ENCODE data around the gene SH3BGRL2.

Gene SH3BGRL2

DNA sequence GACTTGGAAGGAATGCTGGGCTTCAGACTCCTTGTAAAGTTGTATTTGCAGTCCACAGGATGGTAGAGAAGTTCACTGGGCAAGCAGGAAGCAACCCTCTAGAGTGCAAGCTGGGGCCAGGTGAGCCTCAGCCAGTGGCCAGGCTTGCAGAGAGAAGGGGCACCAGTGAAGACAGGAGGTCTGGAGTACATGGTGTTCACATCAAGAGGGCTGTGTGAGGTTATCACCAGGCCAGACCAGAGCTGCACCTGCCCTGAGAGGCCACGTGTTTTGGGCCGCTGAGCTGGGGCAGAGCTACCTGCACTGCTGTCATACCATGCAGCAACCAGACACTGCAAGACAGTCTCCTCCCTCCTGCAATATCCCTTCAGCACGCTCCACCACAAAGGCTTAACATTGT is 79.0 kb downstream of the SH3BGRL2 start:
- TF ChIP-seq RAD21 (IDR thresholded peaks at IDR 0.05; ENCODE audit: low read depth) (no peak), NFIC (IDR thresholded peaks at IDR 0.05) (no peak), ZBTB7A (IDR thresholded peaks at IDR 0.05; ENCODE audit: low read depth) (no peak), TAF1 (IDR thresholded peaks at IDR 0.05; ENCODE audit: low read depth) (no peak), YY1 (IDR thresholded peaks at IDR 0.05; ENCODE audit: low read depth) (no peak), USF1 (IDR thresholded peaks at IDR 0.05) (no peak), CREB1 (IDR thresholded peaks at IDR 0.05; ENCODE audit: low read depth) (no peak), TCF12 (IDR thresholded peaks at IDR 0.05; ENCODE audit: low read depth) (no peak), CEBPB (IDR thresholded peaks at IDR 0.05) (no peak), TEAD4 (IDR thresholded peaks at IDR 0.05) (no peak)
- TF ChIP-seq, protein P1, sequence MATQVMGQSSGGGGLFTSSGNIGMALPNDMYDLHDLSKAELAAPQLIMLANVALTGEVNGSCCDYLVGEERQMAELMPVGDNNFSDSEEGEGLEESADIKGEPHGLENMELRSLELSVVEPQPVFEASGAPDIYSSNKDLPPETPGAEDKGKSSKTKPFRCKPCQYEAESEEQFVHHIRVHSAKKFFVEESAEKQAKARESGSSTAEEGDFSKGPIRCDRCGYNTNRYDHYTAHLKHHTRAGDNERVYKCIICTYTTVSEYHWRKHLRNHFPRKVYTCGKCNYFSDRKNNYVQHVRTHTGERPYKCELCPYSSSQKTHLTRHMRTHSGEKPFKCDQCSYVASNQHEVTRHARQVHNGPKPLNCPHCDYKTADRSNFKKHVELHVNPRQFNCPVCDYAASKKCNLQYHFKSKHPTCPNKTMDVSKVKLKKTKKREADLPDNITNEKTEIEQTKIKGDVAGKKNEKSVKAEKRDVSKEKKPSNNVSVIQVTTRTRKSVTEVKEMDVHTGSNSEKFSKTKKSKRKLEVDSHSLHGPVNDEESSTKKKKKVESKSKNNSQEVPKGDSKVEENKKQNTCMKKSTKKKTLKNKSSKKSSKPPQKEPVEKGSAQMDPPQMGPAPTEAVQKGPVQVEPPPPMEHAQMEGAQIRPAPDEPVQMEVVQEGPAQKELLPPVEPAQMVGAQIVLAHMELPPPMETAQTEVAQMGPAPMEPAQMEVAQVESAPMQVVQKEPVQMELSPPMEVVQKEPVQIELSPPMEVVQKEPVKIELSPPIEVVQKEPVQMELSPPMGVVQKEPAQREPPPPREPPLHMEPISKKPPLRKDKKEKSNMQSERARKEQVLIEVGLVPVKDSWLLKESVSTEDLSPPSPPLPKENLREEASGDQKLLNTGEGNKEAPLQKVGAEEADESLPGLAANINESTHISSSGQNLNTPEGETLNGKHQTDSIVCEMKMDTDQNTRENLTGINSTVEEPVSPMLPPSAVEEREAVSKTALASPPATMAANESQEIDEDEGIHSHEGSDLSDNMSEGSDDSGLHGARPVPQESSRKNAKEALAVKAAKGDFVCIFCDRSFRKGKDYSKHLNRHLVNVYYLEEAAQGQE (IDR thresholded peaks at IDR 0.05; ENCODE audit: low read depth) = no peak

GRCh38 chr6:79711167-79711566 is 80.0 kb downstream of the SH3BGRL2 start:
- TF ChIP-seq TCF12 (IDR thresholded peaks at IDR 0.05; ENCODE audit: low read depth) = no peak
- TF ChIP-seq FOXM1 (IDR thresholded peaks at IDR 0.05; ENCODE audit: borderline replicate concordance, low read depth) = no peak
- no peak for TF ChIP-seq RAD21 (IDR thresholded peaks at IDR 0.05; ENCODE audit: low read depth)
- no peak for TF ChIP-seq TEAD4 (IDR thresholded peaks at IDR 0.05)
- no peak for TF ChIP-seq EGR1 (IDR thresholded peaks at IDR 0.05)

- TF ChIP-seq TCF12 (IDR thresholded peaks at IDR 0.05; ENCODE audit: low read depth) = no peak
- no peak for TF ChIP-seq NFIC (IDR thresholded peaks at IDR 0.05)
- TF ChIP-seq FOXM1 (IDR thresholded peaks at IDR 0.05; ENCODE audit: borderline replicate concordance, low read depth) = no peak
- no peak for TF ChIP-seq USF1 (IDR thresholded peaks at IDR 0.05)
- TF ChIP-seq RAD21 (IDR thresholded peaks at IDR 0.05; ENCODE audit: low read depth) = no peak
- no peak for TF ChIP-seq EGR1 (IDR thresholded peaks at IDR 0.05)
- TF ChIP-seq YY1 (IDR thresholded peaks at IDR 0.05; ENCODE audit: low read depth) = no peak
- TF ChIP-seq MAX (IDR thresholded peaks at IDR 0.05) = no peak
- TF ChIP-seq, protein P1 (IDR thresholded peaks at IDR 0.05; ENCODE audit: low read depth) = no peak
- TF ChIP-seq ZBTB7A (IDR thresholded peaks at IDR 0.05; ENCODE audit: low read depth) = no peak
- TF ChIP-seq CREB1 (IDR thresholded peaks at IDR 0.05; ENCODE audit: low read depth) = no peak
- no peak for TF ChIP-seq EP300 (IDR thresholded peaks at IDR 0.05; ENCODE audit: borderline replicate concordance)
- no peak for TF ChIP-seq TEAD4 (IDR thresholded peaks at IDR 0.05)
Observed at GRCh38 chr6:79712144-79712543, 81.0 kb downstream of the SH3BGRL2 start.

DNA sequence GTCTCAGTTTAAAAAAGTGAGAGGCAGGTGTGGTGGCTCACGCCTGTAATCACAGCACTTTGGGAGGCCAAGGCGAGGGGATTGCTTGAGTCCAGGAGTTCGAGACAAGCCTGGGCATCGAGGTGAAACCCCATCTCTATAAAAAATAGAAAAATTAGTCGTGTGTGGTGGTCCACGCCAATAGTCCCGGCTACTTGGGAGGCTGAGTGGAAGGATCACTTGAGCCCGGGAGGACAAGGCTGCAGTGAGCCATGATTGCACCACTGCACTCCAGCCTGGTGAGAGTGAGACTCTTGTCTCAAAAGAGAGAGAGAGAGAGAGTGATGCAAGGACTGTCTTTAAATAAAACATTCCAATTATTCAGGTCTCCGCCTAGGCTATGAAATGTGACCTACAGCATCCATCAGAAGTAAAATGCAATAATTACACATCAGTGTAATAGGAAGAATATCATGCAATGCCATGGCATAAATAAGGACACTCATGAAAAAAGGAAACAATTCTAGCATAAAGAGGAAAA is 81.5 kb downstream of the SH3BGRL2 start:
- TF ChIP-seq FOXM1 (IDR thresholded peaks at IDR 0.05; ENCODE audit: borderline replicate concordance, low read depth) (no peak), EP300 (IDR thresholded peaks at IDR 0.05; ENCODE audit: borderline replicate concordance) (no peak), TEAD4 (IDR thresholded peaks at IDR 0.05) (no peak), EGR1 (IDR thresholded peaks at IDR 0.05) (no peak), ZBTB7A (IDR thresholded peaks at IDR 0.05; ENCODE audit: low read depth) (no peak), YY1 (IDR thresholded peaks at IDR 0.05; ENCODE audit: low read depth) (no peak), NFIC (IDR thresholded peaks at IDR 0.05) (no peak), TCF12 (IDR thresholded peaks at IDR 0.05; ENCODE audit: low read depth) (no peak), MAX (IDR thresholded peaks at IDR 0.05) (no peak), CREB1 (IDR thresholded peaks at IDR 0.05; ENCODE audit: low read depth) (no peak), RAD21 (IDR thresholded peaks at IDR 0.05; ENCODE audit: low read depth) (no peak), TAF1 (IDR thresholded peaks at IDR 0.05; ENCODE audit: low read depth) (no peak), USF1 (IDR thresholded peaks at IDR 0.05) (no peak), CEBPB (IDR thresholded peaks at IDR 0.05) (no peak)
- TF ChIP-seq, protein P1 (IDR thresholded peaks at IDR 0.05; ENCODE audit: low read depth) = no peak

Measured in Ishikawa (cell line).